Activated CD4-positive, alpha-beta T cell treated with anti-CD3 and anti-CD28 coated beads, Interleukin-10, Interleukin-2, amounts not matched to agents 100 ng/mL and 50 ng/mL, durations not matched to agents 16 hours and 8 hours (primary cell): Measurements from ENCODE around the gene SULF2.

ENCODE experiments used
- DNase-seq: peaks from one replicate; pipeline ENCODE4 v3.0.0-alpha.2; 2020

SULF2 gene

GRCh38 chr20:47758517-47759450 lies 26.5 kb downstream of the SULF2 start:
- DNase-seq: no peak

GRCh38 chr20:47757145-47758035 lies 27.9 kb downstream of the SULF2 start:
- no peak for DNase-seq

- DNase-seq: no peak
Observed at GRCh38 chr20:47754946-47755652, 30.2 kb downstream of the SULF2 start.

- no peak for DNase-seq
Observed at GRCh38 chr20:47754388-47754715, 30.9 kb downstream of the SULF2 start.

- no peak for DNase-seq
Observed at GRCh38 chr20:47753576-47754387, 31.5 kb downstream of the SULF2 start.

GRCh38 chr20:47751449-47751848 lies 33.8 kb downstream of the SULF2 start:
- no peak for DNase-seq

- no peak for DNase-seq
Observed at GRCh38 chr20:47749339-47749738, 35.9 kb downstream of the SULF2 start.

- DNase-seq: no peak
Observed at GRCh38 chr20:47748823-47749222, 36.5 kb downstream of the SULF2 start.

GRCh38 chr20:47748069-47748468 lies 37.2 kb downstream of the SULF2 start:
- DNase-seq: no peak

GRCh38 chr20:47747669-47748031 lies 37.6 kb downstream of the SULF2 start:
- DNase-seq: no peak

- no peak for DNase-seq
Observed at GRCh38 chr20:47744803-47745202, 40.5 kb downstream of the SULF2 start.

- no peak for DNase-seq
Observed at GRCh38 chr20:47743671-47744070, 41.6 kb downstream of the SULF2 start.

GRCh38 chr20:47741669-47742608 lies 43.3 kb downstream of the SULF2 start:
- no peak for DNase-seq

- DNase-seq: no peak
Observed at GRCh38 chr20:47740862-47741184, 44.5 kb downstream of the SULF2 start.

- DNase-seq: no peak
Observed at GRCh38 chr20:47740121-47740861, 45.0 kb downstream of the SULF2 start.

GRCh38 chr20:47737923-47738322 lies 47.4 kb downstream of the SULF2 start:
- no peak for DNase-seq

GRCh38 chr20:47736570-47737152 lies 48.6 kb downstream of the SULF2 start:
- no peak for DNase-seq

GRCh38 chr20:47735412-47736400 lies 49.6 kb downstream of the SULF2 start:
- DNase-seq: no peak

- no peak for DNase-seq
Observed at GRCh38 chr20:47734870-47735269, 50.4 kb downstream of the SULF2 start.
